ENCODE data around the gene ORC3. TPM values are rescaled to one million over a fixed set of nuclear protein-coding genes. Genes with fewer than 3 reads are reported as not detected.
A peak's percentile ranks its signal among the peaks of the same experiment; 100 is the strongest.

Gene ORC3
- total RNA-seq, 2 donors from 2014 or later, result 48.3 to 62.4 TPM

- Histone ChIP-seq H3K27ac (ENCODE audit: low read depth, low read length) (no peak overlapping the region), H3K9ac (ENCODE audit: extremely low read depth, low read length, poor library complexity, severe bottlenecking) (no peak overlapping the region), H3K36me3 (ENCODE audit: control insufficient read depth, insufficient read depth, low read length) (peaks cover 58% of the 10 kb centered on the region), H3K4me3 (ENCODE audit: low read length) (no peak overlapping the region), H3K27me3 (ENCODE audit: control insufficient read depth, insufficient read depth, low read length, poor library complexity, severe bottlenecking) (no peaks in the 10 kb centered on the region), H3K4me1 (ENCODE audit: control insufficient read depth, insufficient read depth, low read length) (peaks cover 2% of the 10 kb centered on the region), H3K9me3 (ENCODE audit: control insufficient read depth, low read length) (peaks cover 4% of the 10 kb centered on the region)
- Mint-ChIP-seq H3K27me3 (ENCODE audit: insufficient read depth) (no peaks in the 10 kb centered on the region), H3K4me1 (peaks cover 14% of the 10 kb centered on the region), H3K36me3 (ENCODE audit: low read depth) (peaks cover 41% of the 10 kb centered on the region), H3K27ac (peak overlapping the region; percentile 31), H3K4me3 (no peak overlapping the region), H3K9me3 (no peaks in the 10 kb centered on the region)
- no peak for TF ChIP-seq CTCF (conservative IDR thresholded peaks at IDR 0.05)
- no peak for DNase-seq
- 60 to 61% methylated on average over 3 of the region's 3 CpGs for whole genome bisulfite sequencing, 2 experiments (ENCODE audit: insufficient coverage in 1 of 2, insufficient read length in 1 of 2)
Observed at GRCh38 chr6:87653074-87653962, 63.4 kb downstream of the ORC3 start.

- H3K27me3 Mint-ChIP-seq (ENCODE audit: insufficient read depth), result no peaks in the 10 kb centered on the region
- Histone ChIP-seq H3K4me1 (ENCODE audit: control insufficient read depth, insufficient read depth, low read length) (peaks cover 2% of the 10 kb centered on the region), H3K36me3 (ENCODE audit: control insufficient read depth, insufficient read depth, low read length) (peaks cover 56% of the 10 kb centered on the region), H3K9me3 (ENCODE audit: control insufficient read depth, low read length) (peaks cover 4% of the 10 kb centered on the region), H3K9ac (ENCODE audit: extremely low read depth, low read length, poor library complexity, severe bottlenecking) (no peak overlapping the region), H3K27ac (ENCODE audit: low read depth, low read length) (no peak overlapping the region), H3K27me3 (ENCODE audit: control insufficient read depth, insufficient read depth, low read length, poor library complexity, severe bottlenecking) (no peaks in the 10 kb centered on the region), H3K4me3 (ENCODE audit: low read length) (no peak overlapping the region)
- H3K9me3 Mint-ChIP-seq, result no peaks in the 10 kb centered on the region
- H3K36me3 Mint-ChIP-seq (ENCODE audit: low read depth), result peaks cover 43% of the 10 kb centered on the region
- WGBS, 2 experiments (ENCODE audit: insufficient coverage in 1 of 2, insufficient read length in 1 of 2), result 91 to 100% methylated on average over 1 of the region's 1 CpG
- no peak for TF ChIP-seq CTCF (conservative IDR thresholded peaks at IDR 0.05)
- DNase-seq, result no peak
- H3K4me3 Mint-ChIP-seq, result no peak overlapping the region
- peaks cover 14% of the 10 kb centered on the region for H3K4me1 Mint-ChIP-seq
- H3K27ac Mint-ChIP-seq, result no peak overlapping the region
Observed at GRCh38 chr6:87654122-87654521, 64.2 kb downstream of the ORC3 start.

GRCh38 chr6:87654875-87655454 lies 65.0 kb downstream of the ORC3 start:
- Mint-ChIP-seq H3K27ac (no peak overlapping the region), H3K36me3 (ENCODE audit: low read depth) (peaks cover 50% of the 10 kb centered on the region), H3K27me3 (ENCODE audit: insufficient read depth) (no peaks in the 10 kb centered on the region), H3K4me1 (peaks cover 14% of the 10 kb centered on the region), H3K4me3 (no peak overlapping the region), H3K9me3 (no peaks in the 10 kb centered on the region)
- Histone ChIP-seq H3K9ac (ENCODE audit: extremely low read depth, low read length, poor library complexity, severe bottlenecking) (no peak overlapping the region), H3K27me3 (ENCODE audit: control insufficient read depth, insufficient read depth, low read length, poor library complexity, severe bottlenecking) (no peaks in the 10 kb centered on the region), H3K4me1 (ENCODE audit: control insufficient read depth, insufficient read depth, low read length) (peaks cover 2% of the 10 kb centered on the region), H3K4me3 (ENCODE audit: low read length) (no peak overlapping the region), H3K9me3 (ENCODE audit: control insufficient read depth, low read length) (peaks cover 4% of the 10 kb centered on the region), H3K36me3 (ENCODE audit: control insufficient read depth, insufficient read depth, low read length) (peaks cover 59% of the 10 kb centered on the region), H3K27ac (ENCODE audit: low read depth, low read length) (no peak overlapping the region)
- DNase-seq, result no peak
- TF ChIP-seq CTCF (conservative IDR thresholded peaks at IDR 0.05), result no peak
- WGBS, 2 experiments (ENCODE audit: insufficient coverage in 1 of 2, insufficient read length in 1 of 2), result 67% methylated on average over 1 of the region's 2 CpGs; no CpG with 5 or more reads in 1 of the 2 experiments
